Effector memory CD8-positive, alpha-beta T cell (primary cell): ENCODE data around the gene S100A11.

Source experiments
- ATAC-seq: fragments of 150-1000 bp; cut with Tn5 transposase; replicated peaks from 2 replicates; pipeline ENCODE4 v1.10.0; 2021; ENCODE audit warnings: mild to moderate bottlenecking, moderate library complexity
- DNase-seq, 3 experiments: peaks; one replicate each; pipeline ENCODE4 v3.0.0; 2021
- H3K27ac Mint-ChIP-seq, 2 donors: one replicate each; pipeline ENCODE4 v1.8.0; 2022; ENCODE audit warnings: mild to moderate bottlenecking in 2 of 2, mixed read lengths in 2 of 2, moderate library complexity in 2 of 2
- H3K27me3 Mint-ChIP-seq, 2 donors: one replicate each; pipeline ENCODE4 v1.8.0; 2022; ENCODE audit warnings: mixed read lengths in 2 of 2
- H3K36me3 Mint-ChIP-seq: one replicate; pipeline ENCODE4 v1.8.0; 2022; ENCODE audit warnings: mild to moderate bottlenecking, moderate library complexity, mixed read lengths; ENCODE audit not compliant: insufficient read depth
- H3K4me1 Mint-ChIP-seq, 2 donors: one replicate each; pipeline ENCODE4 v1.8.0; 2022; ENCODE audit warnings: low read depth in 2 of 2, mixed read lengths in 2 of 2
- H3K4me3 Mint-ChIP-seq, 2 donors: one replicate each; pipeline ENCODE4 v1.8.0; 2022; ENCODE audit warnings: mild to moderate bottlenecking in 2 of 2, mixed read lengths in 2 of 2, moderate library complexity in 2 of 2
- H3K9me3 Mint-ChIP-seq, 2 donors: one replicate each; pipeline ENCODE4 v1.8.0; 2022; ENCODE audit warnings: mixed read lengths in 2 of 2

Gene S100A11

GRCh38 chr1:152007047-152007446 is 29.8 kb downstream of the S100A11 start:
- ATAC-seq, result no peak
- no peak for DNase-seq
- H3K9me3 Mint-ChIP-seq, result no peaks in the 10 kb centered on the region
- H3K4me1 Mint-ChIP-seq, result no peaks in the 10 kb centered on the region
- H3K27ac Mint-ChIP-seq, result peak overlapping the region in 1 of 2 donors; percentile 1
- no peak overlapping the region for H3K4me3 Mint-ChIP-seq
- peaks cover 3% of the 10 kb centered on the region for H3K36me3 Mint-ChIP-seq
- peaks cover 35 to 42% of the 10 kb centered on the region in 2 donors for H3K27me3 Mint-ChIP-seq

- H3K4me1 Mint-ChIP-seq, result no peaks in the 10 kb centered on the region
- ATAC-seq (no peak), DNase-seq (no peak)
- H3K27me3 Mint-ChIP-seq, result peaks cover 34 to 44% of the 10 kb centered on the region in 2 donors
- H3K27ac Mint-ChIP-seq, result no peak overlapping the region
- no peak overlapping the region for H3K4me3 Mint-ChIP-seq
- H3K36me3 Mint-ChIP-seq, result peaks cover 3% of the 10 kb centered on the region
- no peaks in the 10 kb centered on the region for H3K9me3 Mint-ChIP-seq
These were observed 31.4 kb downstream of the S100A11 start for GRCh38 chr1:152005360-152005912.

GRCh38 chr1:152003846-152004442 is 32.9 kb downstream of the S100A11 start:
- H3K27me3 Mint-ChIP-seq, result peaks cover 26 to 36% of the 10 kb centered on the region in 2 donors
- H3K4me1 Mint-ChIP-seq, result no peaks in the 10 kb centered on the region
- H3K27ac Mint-ChIP-seq, result no peak overlapping the region
- no peaks in the 10 kb centered on the region for H3K36me3 Mint-ChIP-seq
- H3K4me3 Mint-ChIP-seq, result no peak overlapping the region
- ATAC-seq, result no peak
- no peaks in the 10 kb centered on the region for H3K9me3 Mint-ChIP-seq
- no peak for DNase-seq

- Mint-ChIP-seq H3K4me3 (no peak overlapping the region), H3K36me3 (no peaks in the 10 kb centered on the region), H3K4me1 (no peaks in the 10 kb centered on the region), H3K9me3 (no peaks in the 10 kb centered on the region), H3K27ac (no peak overlapping the region), H3K27me3 (peaks cover 16 to 33% of the 10 kb centered on the region in 2 donors)
- DNase-seq (no peak), ATAC-seq (no peak)
These were observed 33.8 kb downstream of the S100A11 start for GRCh38 chr1:152002960-152003359.

GRCh38 chr1:152001631-152002584 is 34.9 kb downstream of the S100A11 start:
- Mint-ChIP-seq H3K27ac (no peak overlapping the region), H3K4me1 (no peaks in the 10 kb centered on the region), H3K9me3 (no peaks in the 10 kb centered on the region), H3K36me3 (no peaks in the 10 kb centered on the region), H3K27me3 (peaks cover 14 to 33% of the 10 kb centered on the region in 2 donors), H3K4me3 (no peak overlapping the region)
- DNase-seq, result peak; percentile 70 to 79 (median 76)
- peak; percentile 85 for ATAC-seq

- no peak overlapping the region for H3K4me3 Mint-ChIP-seq
- peaks cover 14 to 33% of the 10 kb centered on the region in 2 donors for H3K27me3 Mint-ChIP-seq
- ATAC-seq, result no peak
- H3K4me1 Mint-ChIP-seq, result no peaks in the 10 kb centered on the region
- no peak for DNase-seq
- no peaks in the 10 kb centered on the region for H3K9me3 Mint-ChIP-seq
- no peaks in the 10 kb centered on the region for H3K36me3 Mint-ChIP-seq
- peak overlapping the region in 1 of 2 donors; percentile 77 for H3K27ac Mint-ChIP-seq
These were observed 35.7 kb downstream of the S100A11 start for GRCh38 chr1:152000964-152001630.

GRCh38 chr1:151998611-151999362 is 38.0 kb downstream of the S100A11 start:
- Mint-ChIP-seq H3K27me3 (peaks cover 5 to 26% of the 10 kb centered on the region in 2 donors), H3K4me3 (no peak overlapping the region), H3K36me3 (peaks cover 13% of the 10 kb centered on the region), H3K27ac (no peak overlapping the region), H3K9me3 (no peaks in the 10 kb centered on the region), H3K4me1 (peaks cover 6 to 8% of the 10 kb centered on the region in 2 donors)
- no peak for DNase-seq
- no peak for ATAC-seq

GRCh38 chr1:151997284-151997570 is 39.6 kb downstream of the S100A11 start:
- ATAC-seq (no peak), DNase-seq (no peak)
- Mint-ChIP-seq H3K4me3 (no peak overlapping the region), H3K36me3 (peaks cover 26% of the 10 kb centered on the region), H3K4me1 (peaks cover 15 to 16% of the 10 kb centered on the region in 2 donors), H3K9me3 (no peaks in the 10 kb centered on the region), H3K27ac (no peak overlapping the region), H3K27me3 (peaks cover 0 to 14% of the 10 kb centered on the region in 2 donors)

GRCh38 chr1:151995774-151996173 is 41.0 kb downstream of the S100A11 start:
- Mint-ChIP-seq H3K27ac (peak overlapping the region; percentile 44 to 95), H3K27me3 (peaks cover 0 to 5% of the 10 kb centered on the region in 2 donors), H3K9me3 (no peaks in the 10 kb centered on the region), H3K36me3 (peaks cover 35% of the 10 kb centered on the region), H3K4me1 (peaks cover 28 to 30% of the 10 kb centered on the region in 2 donors), H3K4me3 (no peak overlapping the region)
- ATAC-seq (peak; percentile 4), DNase-seq (no peak)

GRCh38 chr1:151994956-151995355 is 41.8 kb downstream of the S100A11 start:
- Mint-ChIP-seq H3K27ac (peak overlapping the region; percentile 95 to 98), H3K9me3 (no peaks in the 10 kb centered on the region), H3K36me3 (peaks cover 38% of the 10 kb centered on the region), H3K27me3 (no peaks in the 10 kb centered on the region), H3K4me1 (peaks cover 35 to 38% of the 10 kb centered on the region in 2 donors), H3K4me3 (peak overlapping the region; percentile 56 to 97)
- ATAC-seq, result no peak
- DNase-seq, result no peak

GRCh38 chr1:151993734-151994496 is 42.9 kb downstream of the S100A11 start, which contains the start of gene S100A10:
S100A10 (minus strand) TSS chr1:151993859; CDS start chr1:151986230, 7,629 bp downstream.
- H3K36me3 Mint-ChIP-seq, result peaks cover 46% of the 10 kb centered on the region
- H3K4me1 Mint-ChIP-seq, result peaks cover 44 to 47% of the 10 kb centered on the region in 2 donors
- H3K4me3 Mint-ChIP-seq, result peak within 1 kb of the TSS; percentile 97
- DNase-seq, result peak; percentile 73 to 79 (median 75)
- no peaks in the 10 kb centered on the region for H3K9me3 Mint-ChIP-seq
- ATAC-seq, result peak; percentile 71
- H3K27ac Mint-ChIP-seq, result peak within 1 kb of the TSS; percentile 95 to 98
- no peaks in the 10 kb centered on the region for H3K27me3 Mint-ChIP-seq

GRCh38 chr1:151993084-151993733 is 43.6 kb downstream of the S100A11 start:
- Mint-ChIP-seq H3K27me3 (no peaks in the 10 kb centered on the region), H3K4me1 (peaks cover 49 to 53% of the 10 kb centered on the region in 2 donors), H3K36me3 (peaks cover 51% of the 10 kb centered on the region), H3K9me3 (no peaks in the 10 kb centered on the region), H3K4me3 (peak overlapping the region; percentile 97), H3K27ac (peak overlapping the region; percentile 95 to 98)
- DNase-seq (peak; percentile 22 to 37 (median 24)), ATAC-seq (peak; percentile 34)
